Panc1 (cell line): Measurements from ENCODE around the gene DIP2C. TPM values are rescaled to one million over a fixed set of nuclear protein-coding genes. Genes with fewer than 3 reads are reported as not detected.

Experiments used
- ATAC-seq: fragments of 200-7000 bp; cut with Tn5 transposase; 2 replicates; pipeline ENCODE4 v1.9.1; 2020; ENCODE audit warnings: mild to moderate bottlenecking, moderate library complexity
- BruUV-seq: library from RNA; stranded (reverse); fragments of 400-500 nt; replicated peaks from 2 replicates; lab custom pipeline; 2021; lab: Mats Ljungman, UMichigan
- CTCF ChIA-PET: fragments of 300-600 bp; sonication (Branson Sonifier 250); formaldehyde crosslinking; loops from one replicate; lab custom pipeline; 2022; ENCODE audit warnings: antibody characterized with exemption; lab: Charles Lee
- POLR2A ChIA-PET: fragments of 300-600 bp; sonication (Branson Sonifier 250); formaldehyde crosslinking; loops from one replicate; lab custom pipeline; 2022; ENCODE audit warnings: antibody characterized with exemption; lab: Charles Lee
- DNase-seq: peaks from one replicate; pipeline ENCODE4 v3.0.0-alpha.2; 2010; ENCODE audit warnings: low read depth, low spot score
- H3K27ac ChIP-seq: 2 replicates; pipeline ENCODE4 v1.5.1; 2011; ENCODE audit warnings: mild to moderate bottlenecking, low read length, inconsistent platforms
- H3K27me3 ChIP-seq: fragments of 200-500 bp; sonication (Bioruptor generic); 2 replicates; pipeline ENCODE4 v1.6.0; 2014; ENCODE audit warnings: low read length, inconsistent platforms; ENCODE audit not compliant: control insufficient read depth, insufficient read depth
- H3K36me3 ChIP-seq: fragments of 200-500 bp; sonication (Bioruptor generic); 2 replicates; pipeline ENCODE4 v1.5.1; 2014; ENCODE audit warnings: inconsistent platforms, mild to moderate bottlenecking, low read length, moderate library complexity; ENCODE audit not compliant: control insufficient read depth, insufficient read depth
- H3K4me1 ChIP-seq: 2 replicates; pipeline ENCODE4 v1.5.1; 2011; ENCODE audit warnings: inconsistent platforms, mild to moderate bottlenecking, low read length, moderate library complexity; ENCODE audit not compliant: control insufficient read depth, insufficient read depth
- H3K4me3 ChIP-seq, 2 experiments: 2 replicates each; pipeline ENCODE4 v1.5.1; 2011 to 2012; ENCODE audit warnings: low read depth in 2 of 2, low read length in 2 of 2, mild to moderate bottlenecking in 2 of 2, inconsistent platforms in 1 of 2, moderate library complexity in 1 of 2
- H3K9me3 ChIP-seq: fragments of 200-500 bp; sonication (Bioruptor generic); 2 replicates; pipeline ENCODE4 v1.5.1; 2014; ENCODE audit warnings: low read depth, mild to moderate bottlenecking, inconsistent platforms, low read length, moderate library complexity; ENCODE audit not compliant: control insufficient read depth, insufficient read depth
- CTCF ChIP-seq: fragments of 450-650 bp; IDR thresholded peaks from 2 replicates; pipeline ENCODE4 v1.5.1; 2017; ENCODE audit warnings: mild to moderate bottlenecking
- POLR2AphosphoS5 ChIP-seq: IDR thresholded peaks from 2 replicates; pipeline ENCODE4 v1.6.1; 2012; ENCODE audit warnings: mild to moderate bottlenecking, low read depth, low read length, moderate library complexity
- REST ChIP-seq, 2 experiments: IDR thresholded peaks; 2 replicates each; pipeline ENCODE4 v1.6.1; 2011 to 2012; ENCODE audit warnings: low read depth in 2 of 2, control low read depth in 1 of 2, low read length in 1 of 2, mild to moderate bottlenecking in 1 of 2, moderate library complexity in 1 of 2; ENCODE audit not compliant: insufficient read depth in 1 of 2
- SIN3A ChIP-seq: IDR thresholded peaks from 2 replicates; pipeline ENCODE4 v1.6.1; 2012; ENCODE audit warnings: low read depth, mild to moderate bottlenecking, low read length, moderate library complexity, borderline replicate concordance; ENCODE audit not compliant: insufficient read depth
- TCF7L2 ChIP-seq: IDR thresholded peaks from 2 replicates; pipeline ENCODE4 v1.6.1; 2011; ENCODE audit warnings: mild to moderate bottlenecking, low read depth, low read length, inconsistent platforms
- in situ Hi-C: cut with HindIII; loops from 2 replicates; pipeline ENCODE4 v1.10.0; 2016; ENCODE audit warnings: low sequenced_read_pairs, low pct_unique_long_range_greater_than_20kb
- intact Hi-C: fragments of 100-400 bp; cut with micrococcal nuclease; formaldehyde crosslinking; loops from one replicate; pipeline ENCODE4 v1.10.0; 2022; ENCODE audit not compliant: unreplicated experiment
- total RNA-seq: library from RNA; stranded (reverse); gene quantifications from one replicate; pipeline ENCODE4 v1.2.1, GENCODE V29; 2021; ENCODE audit not compliant: unreplicated experiment

The DIP2C gene
- total RNA-seq, 1 experiment from 2014 or later: 13.2 TPM

- BruUV-seq: no TSS peak
- Histone ChIP-seq H3K36me3 (no peaks in the 10 kb centered on the region), H3K27me3 (no peaks in the 10 kb centered on the region), H3K4me3 (no peak overlapping the region), H3K9me3 (no peaks in the 10 kb centered on the region), H3K27ac (no peak overlapping the region), H3K4me1 (peaks cover 3% of the 10 kb centered on the region)
- no peak for TF ChIP-seq POLR2AphosphoS5
- ChIA-PET POLR2A (no interaction called here), CTCF (no interaction called here)
- no peak for ATAC-seq
- DNase-seq: no peak
- intact Hi-C loops (loop anchor here (10.0 kb wide), 1 partner anchor 147 kb away; no protein-coding TSS in a partner anchor), in situ Hi-C loops (no loop called here)
Measured at GRCh38 chr10:662223-662605, 27.3 kb downstream of the DIP2C start.

DNA sequence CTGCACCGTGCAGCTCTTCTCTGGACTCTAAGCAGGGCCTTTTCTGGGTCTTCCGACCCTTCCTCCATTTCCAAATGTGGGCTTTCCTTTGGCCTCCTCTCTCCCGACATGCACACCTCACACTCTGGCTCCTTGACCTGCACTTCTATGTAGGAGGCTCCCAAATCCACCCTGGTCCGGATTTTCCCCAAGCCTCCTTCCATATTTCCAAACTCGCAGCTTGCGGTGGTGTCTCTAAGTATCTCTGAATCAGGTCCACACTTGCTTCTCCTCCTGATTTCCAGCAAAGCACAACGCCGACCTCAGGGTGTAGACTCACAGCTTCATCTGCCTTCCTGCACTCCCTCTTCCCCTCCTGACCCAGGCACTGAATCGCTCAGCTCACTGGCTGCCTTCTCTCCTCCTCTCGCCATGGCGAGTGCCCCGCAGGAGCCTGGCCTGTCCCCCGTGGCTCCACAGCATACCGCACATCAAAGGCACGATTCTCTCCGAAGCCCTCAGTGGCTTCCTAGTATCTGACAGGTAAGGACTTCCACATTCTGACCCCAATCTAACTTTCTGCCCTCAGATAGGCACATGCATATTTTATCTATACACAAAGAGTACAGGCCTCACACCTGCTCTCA lies 27.8 kb downstream of the DIP2C start:
- ATAC-seq (no peak), DNase-seq (no peak)
- Histone ChIP-seq H3K27ac (no peak overlapping the region), H3K27me3 (no peaks in the 10 kb centered on the region), H3K4me1 (peaks cover 3% of the 10 kb centered on the region), H3K9me3 (no peaks in the 10 kb centered on the region), H3K4me3 (no peak overlapping the region), H3K36me3 (no peaks in the 10 kb centered on the region)
- intact Hi-C loops: loop anchor here (10.0 kb wide), 1 partner anchor 147 kb away; no protein-coding TSS in a partner anchor
- ChIA-PET POLR2A (no interaction called here), CTCF (no interaction called here)
- in situ Hi-C loops: no loop called here
- no TSS peak for BruUV-seq
- no peak for TF ChIP-seq REST (IDR thresholded peaks at IDR 0.05; ENCODE audit: insufficient read depth in 1 of 2, low read depth in 2 of 2, low read length in 1 of 2)
- no peak for TF ChIP-seq SIN3A
- no peak for TF ChIP-seq POLR2AphosphoS5
- no peak for TF ChIP-seq TCF7L2

DNA sequence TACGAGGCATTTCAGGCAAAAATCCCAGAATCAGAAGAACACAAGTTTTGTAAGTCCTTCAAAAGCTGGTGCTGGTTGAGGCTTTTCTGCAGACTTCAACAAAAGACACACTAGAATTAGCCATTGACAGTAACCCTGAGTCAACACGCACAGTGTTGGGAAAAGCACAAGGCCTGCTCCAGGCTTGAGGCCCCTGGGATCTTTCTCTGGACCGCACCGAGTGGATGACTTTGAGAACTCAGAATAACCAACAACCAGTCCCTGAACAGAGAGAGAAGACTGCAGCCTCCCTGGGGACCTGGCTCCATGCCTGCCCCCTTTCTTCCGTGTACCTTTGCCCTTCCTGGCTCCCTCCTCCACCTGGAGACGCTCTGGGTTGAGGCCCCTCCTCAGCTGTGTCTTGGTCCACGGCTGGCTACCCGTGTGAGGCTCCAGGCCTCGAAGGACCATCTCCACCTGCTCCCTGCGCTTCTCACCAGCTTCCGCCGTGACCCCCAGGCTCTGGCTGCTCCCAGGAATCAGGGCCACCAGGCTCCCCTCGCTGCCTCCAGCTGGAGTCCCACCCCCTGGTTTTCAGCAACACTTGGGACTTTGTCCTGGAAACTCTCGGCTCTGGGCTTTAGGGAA lies 28.4 kb downstream of the DIP2C start:
- no peaks in the 10 kb centered on the region for H3K9me3 ChIP-seq
- no peaks in the 10 kb centered on the region for H3K36me3 ChIP-seq
- ChIA-PET POLR2A (no interaction called here), CTCF (no interaction called here)
- peaks cover 3% of the 10 kb centered on the region for H3K4me1 ChIP-seq
- in situ Hi-C loops (no loop called here), intact Hi-C loops (loop anchor here (10.0 kb wide), 1 partner anchor 146 kb away; no protein-coding TSS in a partner anchor)
- TF ChIP-seq REST (IDR thresholded peaks at IDR 0.05; ENCODE audit: insufficient read depth in 1 of 2, low read depth in 2 of 2, low read length in 1 of 2) (no peak), POLR2AphosphoS5 (no peak), CTCF (no peak), SIN3A (no peak), TCF7L2 (no peak)
- DNase-seq: no peak
- H3K27me3 ChIP-seq: no peaks in the 10 kb centered on the region
- no peak overlapping the region for H3K4me3 ChIP-seq
- no peak for ATAC-seq
- no TSS peak for BruUV-seq
- no peak overlapping the region for H3K27ac ChIP-seq
